ENCODE data around the gene MYBPHL.

DNA sequence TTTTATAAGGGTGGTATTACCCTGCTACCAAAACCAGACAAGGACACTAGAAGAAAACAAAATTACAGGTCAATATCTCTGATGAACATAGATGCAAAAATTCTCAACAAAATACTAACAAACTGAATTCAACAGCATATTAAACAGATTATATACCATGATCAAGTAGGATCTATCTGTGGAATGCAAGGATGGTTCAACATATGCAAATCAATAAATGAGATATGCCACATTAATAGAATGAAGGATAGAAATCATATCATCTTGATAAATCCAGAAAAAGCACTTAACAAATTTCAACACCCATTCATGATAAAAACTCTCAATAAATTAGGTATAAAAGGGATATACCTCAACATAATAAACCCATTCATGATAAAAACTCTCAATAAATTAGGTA is 24.3 kb upstream of the MYBPHL start:
- no peak for TF ChIP-seq SALL2 (tag by site-specific recombination; IDR thresholded peaks at IDR 0.05; ENCODE audit: borderline replicate concordance)
- TF ChIP-seq ZNF501 (tag by site-specific recombination; IDR thresholded peaks at IDR 0.05), result no peak
- TF ChIP-seq, protein P1, sequence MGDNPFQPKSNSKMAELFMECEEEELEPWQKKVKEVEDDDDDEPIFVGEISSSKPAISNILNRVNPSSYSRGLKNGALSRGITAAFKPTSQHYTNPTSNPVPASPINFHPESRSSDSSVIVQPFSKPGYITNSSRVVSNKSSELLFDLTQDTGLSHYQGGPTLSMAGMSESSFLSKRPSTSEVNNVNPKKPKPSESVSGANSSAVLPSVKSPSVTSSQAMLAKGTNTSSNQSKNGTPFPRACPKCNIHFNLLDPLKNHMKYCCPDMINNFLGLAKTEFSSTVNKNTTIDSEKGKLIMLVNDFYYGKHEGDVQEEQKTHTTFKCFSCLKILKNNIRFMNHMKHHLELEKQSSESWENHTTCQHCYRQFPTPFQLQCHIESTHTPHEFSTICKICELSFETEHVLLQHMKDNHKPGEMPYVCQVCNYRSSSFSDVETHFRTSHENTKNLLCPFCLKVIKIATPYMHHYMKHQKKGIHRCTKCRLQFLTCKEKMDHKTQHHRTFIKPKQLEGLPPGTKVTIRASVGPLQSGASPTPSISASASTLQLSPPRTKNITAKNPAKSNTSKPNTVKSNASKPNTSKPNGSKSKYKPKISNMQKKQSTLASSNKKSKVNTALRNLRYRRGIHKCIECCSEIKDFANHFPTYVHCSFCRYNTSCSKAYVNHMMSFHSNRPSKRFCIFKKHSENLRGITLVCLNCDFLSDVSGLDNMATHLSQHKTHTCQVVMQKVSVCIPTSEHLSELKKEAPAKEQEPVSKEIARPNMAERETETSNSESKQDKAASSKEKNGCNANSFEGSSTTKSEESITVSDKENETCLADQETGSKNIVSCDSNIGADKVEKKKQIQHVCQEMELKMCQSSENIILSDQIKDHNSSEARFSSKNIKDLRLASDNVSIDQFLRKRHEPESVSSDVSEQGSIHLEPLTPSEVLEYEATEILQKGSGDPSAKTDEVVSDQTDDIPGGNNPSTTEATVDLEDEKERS (tag by site-specific recombination; IDR thresholded peaks at IDR 0.05), result no peak
- TF ChIP-seq ZNF155 (tag by site-specific recombination; IDR thresholded peaks at IDR 0.05), result no peak
- TF ChIP-seq CTCF (tag by site-specific recombination; IDR thresholded peaks at IDR 0.05), result no peak
- no peak for TF ChIP-seq ZNF148 (tag by site-specific recombination; IDR thresholded peaks at IDR 0.05; ENCODE audit: borderline replicate concordance)
- TF ChIP-seq ZNF341 (tag by site-specific recombination; IDR thresholded peaks at IDR 0.05; ENCODE audit: low read depth), result no peak
- no peak for TF ChIP-seq ZBTB17 (tag by site-specific recombination; IDR thresholded peaks at IDR 0.05)
- TF ChIP-seq ZBTB7A (tag by site-specific recombination; IDR thresholded peaks at IDR 0.05; ENCODE audit: low read depth), result no peak

Measured in HEK293 (cell line).